Measurements from ENCODE around the gene ZNF280B. TPM values are rescaled to one million over a fixed set of nuclear protein-coding genes. Genes with fewer than 3 reads are reported as not detected.

The ZNF280B gene
- total and polyA plus RNA-seq, 2 experiments from 2014 or later = 5.5 to 6.7 TPM

DNA sequence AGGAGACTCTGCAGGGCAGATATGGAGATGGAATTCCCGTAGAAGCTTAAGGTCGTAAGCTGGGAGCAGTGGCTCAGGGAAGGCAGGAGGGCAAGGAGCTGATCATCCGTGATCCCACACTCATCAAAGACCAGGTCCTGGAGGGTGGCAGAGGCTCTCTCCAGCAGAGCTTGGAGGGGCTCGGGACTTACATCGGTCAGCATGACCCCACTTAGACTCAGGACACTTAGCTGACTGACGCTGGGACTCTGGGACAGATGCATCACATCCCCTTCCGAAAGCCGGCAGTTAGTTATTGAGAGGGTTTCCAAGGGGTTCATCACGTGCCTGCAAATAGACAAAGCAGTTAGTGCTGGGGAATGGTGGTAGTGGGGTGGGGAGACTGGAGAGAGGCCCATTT lies 39.8 kb upstream of the ZNF280B start:
- Histone ChIP-seq H3K27ac (ENCODE audit: low read depth) (no peak overlapping the region), H3K27me3 (ENCODE audit: insufficient read depth) (peaks cover 99% of the 10 kb centered on the region), H3K36me3 (ENCODE audit: insufficient read depth) (no peaks in the 10 kb centered on the region), H3K4me3 (no peak overlapping the region), H3K4me2 (no peak overlapping the region), H3K4me1 (ENCODE audit: insufficient read depth) (no peaks in the 10 kb centered on the region), H3K9me2 (ENCODE audit: insufficient read depth) (no peaks in the 10 kb centered on the region), H4K20me1 (replicated peaks; ENCODE audit: insufficient read depth) (no peaks in the 10 kb centered on the region; the same call in 1 of the 2 replicates), H3K79me2 (replicated peaks; ENCODE audit: insufficient read depth) (no peaks in the 10 kb centered on the region), H3F3A (replicated peaks; ENCODE audit: low read depth) (no peaks in the 10 kb centered on the region), H2AFZ (no peak overlapping the region)
- H3K27me3 Mint-ChIP-seq (ENCODE audit: insufficient read depth, low read depth, poor library complexity) = peaks cover 74% of the 10 kb centered on the region
- DNase-seq (ENCODE audit: low spot score) (no peak), ATAC-seq (no peak)
- no peak overlapping the region for H3K27ac Mint-ChIP-seq
- H3K4me1 Mint-ChIP-seq = no peaks in the 10 kb centered on the region
- TF ChIP-seq NANOG (IDR thresholded peaks at IDR 0.05; ENCODE audit: borderline replicate concordance) = no peak
- TF ChIP-seq ZNF114 (CRISPR knock-in tag; IDR thresholded peaks at IDR 0.05) = no peak
- TF ChIP-seq POLR2AphosphoS5 (IDR thresholded peaks at IDR 0.05; ENCODE audit: low read depth) = no peak
- no peak for TF ChIP-seq STAT1 (IDR thresholded peaks at IDR 0.05; ENCODE audit: unreplicated experiment)
- TF ChIP-seq, protein P1, sequence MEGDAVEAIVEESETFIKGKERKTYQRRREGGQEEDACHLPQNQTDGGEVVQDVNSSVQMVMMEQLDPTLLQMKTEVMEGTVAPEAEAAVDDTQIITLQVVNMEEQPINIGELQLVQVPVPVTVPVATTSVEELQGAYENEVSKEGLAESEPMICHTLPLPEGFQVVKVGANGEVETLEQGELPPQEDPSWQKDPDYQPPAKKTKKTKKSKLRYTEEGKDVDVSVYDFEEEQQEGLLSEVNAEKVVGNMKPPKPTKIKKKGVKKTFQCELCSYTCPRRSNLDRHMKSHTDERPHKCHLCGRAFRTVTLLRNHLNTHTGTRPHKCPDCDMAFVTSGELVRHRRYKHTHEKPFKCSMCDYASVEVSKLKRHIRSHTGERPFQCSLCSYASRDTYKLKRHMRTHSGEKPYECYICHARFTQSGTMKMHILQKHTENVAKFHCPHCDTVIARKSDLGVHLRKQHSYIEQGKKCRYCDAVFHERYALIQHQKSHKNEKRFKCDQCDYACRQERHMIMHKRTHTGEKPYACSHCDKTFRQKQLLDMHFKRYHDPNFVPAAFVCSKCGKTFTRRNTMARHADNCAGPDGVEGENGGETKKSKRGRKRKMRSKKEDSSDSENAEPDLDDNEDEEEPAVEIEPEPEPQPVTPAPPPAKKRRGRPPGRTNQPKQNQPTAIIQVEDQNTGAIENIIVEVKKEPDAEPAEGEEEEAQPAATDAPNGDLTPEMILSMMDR (conservative IDR thresholded peaks at IDR 0.05; ENCODE audit: low read depth in 2 of 2) = no peak
- TF ChIP-seq, protein P2, sequence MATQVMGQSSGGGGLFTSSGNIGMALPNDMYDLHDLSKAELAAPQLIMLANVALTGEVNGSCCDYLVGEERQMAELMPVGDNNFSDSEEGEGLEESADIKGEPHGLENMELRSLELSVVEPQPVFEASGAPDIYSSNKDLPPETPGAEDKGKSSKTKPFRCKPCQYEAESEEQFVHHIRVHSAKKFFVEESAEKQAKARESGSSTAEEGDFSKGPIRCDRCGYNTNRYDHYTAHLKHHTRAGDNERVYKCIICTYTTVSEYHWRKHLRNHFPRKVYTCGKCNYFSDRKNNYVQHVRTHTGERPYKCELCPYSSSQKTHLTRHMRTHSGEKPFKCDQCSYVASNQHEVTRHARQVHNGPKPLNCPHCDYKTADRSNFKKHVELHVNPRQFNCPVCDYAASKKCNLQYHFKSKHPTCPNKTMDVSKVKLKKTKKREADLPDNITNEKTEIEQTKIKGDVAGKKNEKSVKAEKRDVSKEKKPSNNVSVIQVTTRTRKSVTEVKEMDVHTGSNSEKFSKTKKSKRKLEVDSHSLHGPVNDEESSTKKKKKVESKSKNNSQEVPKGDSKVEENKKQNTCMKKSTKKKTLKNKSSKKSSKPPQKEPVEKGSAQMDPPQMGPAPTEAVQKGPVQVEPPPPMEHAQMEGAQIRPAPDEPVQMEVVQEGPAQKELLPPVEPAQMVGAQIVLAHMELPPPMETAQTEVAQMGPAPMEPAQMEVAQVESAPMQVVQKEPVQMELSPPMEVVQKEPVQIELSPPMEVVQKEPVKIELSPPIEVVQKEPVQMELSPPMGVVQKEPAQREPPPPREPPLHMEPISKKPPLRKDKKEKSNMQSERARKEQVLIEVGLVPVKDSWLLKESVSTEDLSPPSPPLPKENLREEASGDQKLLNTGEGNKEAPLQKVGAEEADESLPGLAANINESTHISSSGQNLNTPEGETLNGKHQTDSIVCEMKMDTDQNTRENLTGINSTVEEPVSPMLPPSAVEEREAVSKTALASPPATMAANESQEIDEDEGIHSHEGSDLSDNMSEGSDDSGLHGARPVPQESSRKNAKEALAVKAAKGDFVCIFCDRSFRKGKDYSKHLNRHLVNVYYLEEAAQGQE (IDR thresholded peaks at IDR 0.05; ENCODE audit: unreplicated experiment) = no peak
- TF ChIP-seq, protein P3, sequence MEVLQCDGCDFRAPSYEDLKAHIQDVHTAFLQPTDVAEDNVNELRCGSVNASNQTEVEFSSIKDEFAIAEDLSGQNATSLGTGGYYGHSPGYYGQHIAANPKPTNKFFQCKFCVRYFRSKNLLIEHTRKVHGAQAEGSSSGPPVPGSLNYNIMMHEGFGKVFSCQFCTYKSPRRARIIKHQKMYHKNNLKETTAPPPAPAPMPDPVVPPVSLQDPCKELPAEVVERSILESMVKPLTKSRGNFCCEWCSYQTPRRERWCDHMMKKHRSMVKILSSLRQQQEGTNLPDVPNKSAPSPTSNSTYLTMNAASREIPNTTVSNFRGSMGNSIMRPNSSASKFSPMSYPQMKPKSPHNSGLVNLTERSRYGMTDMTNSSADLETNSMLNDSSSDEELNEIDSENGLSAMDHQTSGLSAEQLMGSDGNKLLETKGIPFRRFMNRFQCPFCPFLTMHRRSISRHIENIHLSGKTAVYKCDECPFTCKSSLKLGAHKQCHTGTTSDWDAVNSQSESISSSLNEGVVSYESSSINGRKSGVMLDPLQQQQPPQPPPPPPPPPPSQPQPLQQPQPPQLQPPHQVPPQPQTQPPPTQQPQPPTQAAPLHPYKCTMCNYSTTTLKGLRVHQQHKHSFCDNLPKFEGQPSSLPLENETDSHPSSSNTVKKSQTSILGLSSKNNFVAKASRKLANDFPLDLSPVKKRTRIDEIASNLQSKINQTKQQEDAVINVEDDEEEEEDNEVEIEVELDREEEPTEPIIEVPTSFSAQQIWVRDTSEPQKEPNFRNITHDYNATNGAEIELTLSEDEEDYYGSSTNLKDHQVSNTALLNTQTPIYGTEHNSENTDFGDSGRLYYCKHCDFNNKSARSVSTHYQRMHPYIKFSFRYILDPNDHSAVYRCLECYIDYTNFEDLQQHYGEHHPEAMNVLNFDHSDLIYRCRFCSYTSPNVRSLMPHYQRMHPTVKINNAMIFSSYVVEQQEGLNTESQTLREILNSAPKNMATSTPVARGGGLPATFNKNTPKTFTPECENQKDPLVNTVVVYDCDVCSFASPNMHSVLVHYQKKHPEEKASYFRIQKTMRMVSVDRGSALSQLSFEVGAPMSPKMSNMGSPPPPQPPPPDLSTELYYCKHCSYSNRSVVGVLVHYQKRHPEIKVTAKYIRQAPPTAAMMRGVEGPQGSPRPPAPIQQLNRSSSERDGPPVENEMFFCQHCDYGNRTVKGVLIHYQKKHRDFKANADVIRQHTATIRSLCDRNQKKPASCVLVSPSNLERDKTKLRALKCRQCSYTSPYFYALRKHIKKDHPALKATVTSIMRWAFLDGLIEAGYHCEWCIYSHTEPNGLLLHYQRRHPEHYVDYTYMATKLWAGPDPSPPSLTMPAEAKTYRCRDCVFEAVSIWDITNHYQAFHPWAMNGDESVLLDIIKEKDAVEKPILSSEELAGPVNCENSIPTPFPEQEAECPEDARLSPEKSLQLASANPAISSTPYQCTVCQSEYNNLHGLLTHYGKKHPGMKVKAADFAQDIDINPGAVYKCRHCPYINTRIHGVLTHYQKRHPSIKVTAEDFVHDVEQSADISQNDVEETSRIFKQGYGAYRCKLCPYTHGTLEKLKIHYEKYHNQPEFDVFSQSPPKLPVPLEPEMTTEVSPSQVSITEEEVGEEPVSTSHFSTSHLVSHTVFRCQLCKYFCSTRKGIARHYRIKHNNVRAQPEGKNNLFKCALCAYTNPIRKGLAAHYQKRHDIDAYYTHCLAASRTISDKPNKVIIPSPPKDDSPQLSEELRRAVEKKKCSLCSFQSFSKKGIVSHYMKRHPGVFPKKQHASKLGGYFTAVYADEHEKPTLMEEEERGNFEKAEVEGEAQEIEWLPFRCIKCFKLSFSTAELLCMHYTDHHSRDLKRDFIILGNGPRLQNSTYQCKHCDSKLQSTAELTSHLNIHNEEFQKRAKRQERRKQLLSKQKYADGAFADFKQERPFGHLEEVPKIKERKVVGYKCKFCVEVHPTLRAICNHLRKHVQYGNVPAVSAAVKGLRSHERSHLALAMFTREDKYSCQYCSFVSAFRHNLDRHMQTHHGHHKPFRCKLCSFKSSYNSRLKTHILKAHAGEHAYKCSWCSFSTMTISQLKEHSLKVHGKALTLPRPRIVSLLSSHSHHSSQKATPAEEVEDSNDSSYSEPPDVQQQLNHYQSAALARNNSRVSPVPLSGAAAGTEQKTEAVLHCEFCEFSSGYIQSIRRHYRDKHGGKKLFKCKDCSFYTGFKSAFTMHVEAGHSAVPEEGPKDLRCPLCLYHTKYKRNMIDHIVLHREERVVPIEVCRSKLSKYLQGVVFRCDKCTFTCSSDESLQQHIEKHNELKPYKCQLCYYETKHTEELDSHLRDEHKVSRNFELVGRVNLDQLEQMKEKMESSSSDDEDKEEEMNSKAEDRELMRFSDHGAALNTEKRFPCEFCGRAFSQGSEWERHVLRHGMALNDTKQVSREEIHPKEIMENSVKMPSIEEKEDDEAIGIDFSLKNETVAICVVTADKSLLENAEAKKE (CRISPR knock-in tag; IDR thresholded peaks at IDR 0.05) = no peak
- no peak for TF ChIP-seq EZH2 (IDR thresholded peaks at IDR 0.05; ENCODE audit: low read depth, unreplicated experiment)
- TF ChIP-seq EZH2phosphoT487 (IDR thresholded peaks at IDR 0.05; ENCODE audit: unreplicated experiment) = no peak
- TF ChIP-seq JUNB (IDR thresholded peaks at IDR 0.05; ENCODE audit: unreplicated experiment) = no peak
- TF ChIP-seq, protein P4, sequence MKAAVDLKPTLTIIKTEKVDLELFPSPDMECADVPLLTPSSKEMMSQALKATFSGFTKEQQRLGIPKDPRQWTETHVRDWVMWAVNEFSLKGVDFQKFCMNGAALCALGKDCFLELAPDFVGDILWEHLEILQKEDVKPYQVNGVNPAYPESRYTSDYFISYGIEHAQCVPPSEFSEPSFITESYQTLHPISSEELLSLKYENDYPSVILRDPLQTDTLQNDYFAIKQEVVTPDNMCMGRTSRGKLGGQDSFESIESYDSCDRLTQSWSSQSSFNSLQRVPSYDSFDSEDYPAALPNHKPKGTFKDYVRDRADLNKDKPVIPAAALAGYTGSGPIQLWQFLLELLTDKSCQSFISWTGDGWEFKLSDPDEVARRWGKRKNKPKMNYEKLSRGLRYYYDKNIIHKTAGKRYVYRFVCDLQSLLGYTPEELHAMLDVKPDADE (IDR thresholded peaks at IDR 0.05) = no peak
- TF ChIP-seq CREB1 (CRISPR knock-in tag; IDR thresholded peaks at IDR 0.05; ENCODE audit: low read depth) = no peak
- no peak for TF ChIP-seq ZNF331 (CRISPR knock-in tag; IDR thresholded peaks at IDR 0.05; ENCODE audit: low read depth)
- H3K36me3 Mint-ChIP-seq (ENCODE audit: low read depth) = no peaks in the 10 kb centered on the region
- H3K9me3 Mint-ChIP-seq = no peaks in the 10 kb centered on the region; the same call in 2 of the 3 replicates
- no peak overlapping the region for H3K4me3 Mint-ChIP-seq

Data from GM23338 (cell line).